Sigmoid colon (tissue), 3 donors: ENCODE data around the gene OR10G8.

Experiments
- CTCF ChIP-seq, 4 experiments: fragments of 450-650 bp in 3 of 4; fragments of 200-600 bp in 1 of 4; IDR thresholded peaks; one replicate each; pipeline ENCODE4 v1.5.1; 2016 to 2019; ENCODE audit warnings: antibody characterized with exemption in 4 of 4, mild to moderate bottlenecking in 3 of 4, moderate library complexity in 2 of 4
- POLR2A ChIP-seq, 2 donors: fragments of 450-650 bp; IDR thresholded peaks; one replicate each; pipeline ENCODE4 v1.6.1; 2016; ENCODE audit warnings: antibody characterized with exemption in 2 of 2, mild to moderate bottlenecking in 2 of 2, moderate library complexity in 2 of 2

GRCh38 chr11:123995119-123995518 lies 31.5 kb upstream of the OR10G8 start, which contains the start of gene OR10G6:
- TF ChIP-seq CTCF (IDR thresholded peaks at IDR 0.05) (no peak), POLR2A (IDR thresholded peaks at IDR 0.05) (no peak)
